ENCODE data around the gene EGFR. TPM values are rescaled to one million over a fixed set of nuclear protein-coding genes. Genes with fewer than 3 reads are reported as not detected.

Gene EGFR
- under 0.01 TPM for total RNA-seq

DNA sequence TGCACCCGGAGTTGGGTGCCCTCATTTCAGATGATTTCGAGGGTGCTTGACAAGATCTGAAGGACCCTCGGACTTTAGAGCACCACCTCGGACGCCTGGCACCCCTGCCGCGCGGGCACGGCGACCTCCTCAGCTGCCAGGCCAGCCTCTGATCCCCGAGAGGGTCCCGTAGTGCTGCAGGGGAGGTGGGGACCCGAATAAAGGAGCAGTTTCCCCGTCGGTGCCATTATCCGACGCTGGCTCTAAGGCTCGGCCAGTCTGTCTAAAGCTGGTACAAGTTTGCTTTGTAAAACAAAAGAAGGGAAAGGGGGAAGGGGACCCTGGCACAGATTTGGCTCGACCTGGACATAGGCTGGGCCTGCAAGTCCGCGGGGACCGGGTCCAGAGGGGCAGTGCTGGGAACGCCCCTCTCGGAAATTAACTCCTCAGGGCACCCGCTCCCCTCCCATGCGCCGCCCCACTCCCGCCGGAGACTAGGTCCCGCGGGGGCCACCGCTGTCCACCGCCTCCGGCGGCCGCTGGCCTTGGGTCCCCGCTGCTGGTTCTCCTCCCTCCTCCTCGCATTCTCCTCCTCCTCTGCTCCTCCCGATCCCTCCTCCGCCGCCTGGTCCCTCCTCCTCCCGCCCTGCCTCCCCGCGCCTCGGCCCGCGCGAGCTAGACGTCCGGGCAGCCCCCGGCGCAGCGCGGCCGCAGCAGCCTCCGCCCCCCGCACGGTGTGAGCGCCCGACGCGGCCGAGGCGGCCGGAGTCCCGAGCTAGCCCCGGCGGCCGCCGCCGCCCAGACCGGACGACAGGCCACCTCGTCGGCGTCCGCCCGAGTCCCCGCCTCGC, at the start of gene EGFR:
Gene EGFR, plus strand, starts transcription at position 657 of the 830 bp plus-strand sequence. CDS start 261 bp downstream, outside the sequence.
- no peak for DNase-seq (ENCODE audit: low read depth in 2 of 3, low spot score in 2 of 3)

GRCh38 chr7:54969208-54969967, 49.4 kb upstream of the EGFR start:
- no peak for DNase-seq (ENCODE audit: low read depth in 2 of 3, low spot score in 2 of 3)

- no peak for DNase-seq (ENCODE audit: low read depth in 2 of 3, low spot score in 2 of 3)
Measured at GRCh38 chr7:54972733-54973294, 46.0 kb upstream of the EGFR start.

DNA sequence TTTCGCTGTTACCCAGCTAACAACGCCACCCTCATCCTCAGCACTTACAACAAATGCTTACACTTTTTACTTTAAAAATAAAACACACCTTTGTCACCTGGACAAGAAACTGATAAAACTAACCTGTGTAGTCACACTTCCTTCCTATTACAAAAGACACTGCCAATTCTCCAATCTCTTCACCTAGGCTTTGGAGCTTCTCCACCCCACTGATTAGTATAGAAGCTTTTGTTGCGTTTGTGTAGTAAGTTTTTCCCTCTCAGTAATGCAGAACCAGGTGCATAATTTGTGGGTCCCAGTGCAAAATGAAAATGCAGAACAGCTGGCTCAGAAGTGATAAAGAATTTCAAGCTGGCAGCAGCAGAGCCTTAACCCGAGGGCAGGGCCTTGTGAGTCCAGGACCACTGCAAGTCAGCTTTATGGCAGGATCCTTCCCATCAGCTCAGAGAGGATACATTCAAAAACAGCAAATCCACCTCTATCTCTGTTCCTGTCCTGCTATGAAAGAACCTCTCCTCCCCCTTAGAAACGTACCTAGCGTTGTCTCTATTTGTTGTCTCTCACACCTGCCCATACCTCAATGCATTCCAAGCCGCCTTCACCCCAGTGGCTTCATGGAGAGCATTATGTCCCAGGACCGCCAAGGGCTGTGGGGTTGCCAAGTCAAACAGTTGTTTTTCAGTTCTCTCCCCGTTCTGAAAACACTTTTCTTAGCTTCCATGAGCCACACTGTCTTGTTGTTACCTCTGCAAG, 40.3 kb upstream of the EGFR start:
- DNase-seq (ENCODE audit: low read depth in 2 of 3, low spot score in 2 of 3) = no peak

DNA sequence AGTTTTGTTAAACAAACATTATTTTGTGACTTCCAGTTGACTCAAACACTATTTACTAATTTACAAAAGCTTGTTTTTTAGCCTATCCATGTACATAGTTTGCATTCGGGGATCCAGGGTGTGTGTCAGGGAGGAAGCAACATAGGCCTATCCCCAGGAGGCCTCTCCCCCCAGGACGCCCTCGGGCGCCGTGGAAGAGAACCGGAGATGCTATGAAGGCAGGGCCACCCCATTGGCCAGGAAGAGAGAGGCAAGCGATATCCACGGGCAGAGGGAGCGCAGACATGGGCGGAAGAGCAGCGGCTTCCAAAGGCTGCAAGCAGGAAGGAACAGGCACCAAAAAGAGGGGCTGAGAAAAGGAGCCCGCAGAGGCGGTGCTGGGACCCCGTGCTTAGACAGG, 38.3 kb upstream of the EGFR start:
- DNase-seq (ENCODE audit: low read depth in 2 of 3, low spot score in 2 of 3) = no peak

GRCh38 chr7:54981913-54982312, 36.9 kb upstream of the EGFR start:
- DNase-seq (ENCODE audit: low read depth in 2 of 3, low spot score in 2 of 3) = no peak

DNA sequence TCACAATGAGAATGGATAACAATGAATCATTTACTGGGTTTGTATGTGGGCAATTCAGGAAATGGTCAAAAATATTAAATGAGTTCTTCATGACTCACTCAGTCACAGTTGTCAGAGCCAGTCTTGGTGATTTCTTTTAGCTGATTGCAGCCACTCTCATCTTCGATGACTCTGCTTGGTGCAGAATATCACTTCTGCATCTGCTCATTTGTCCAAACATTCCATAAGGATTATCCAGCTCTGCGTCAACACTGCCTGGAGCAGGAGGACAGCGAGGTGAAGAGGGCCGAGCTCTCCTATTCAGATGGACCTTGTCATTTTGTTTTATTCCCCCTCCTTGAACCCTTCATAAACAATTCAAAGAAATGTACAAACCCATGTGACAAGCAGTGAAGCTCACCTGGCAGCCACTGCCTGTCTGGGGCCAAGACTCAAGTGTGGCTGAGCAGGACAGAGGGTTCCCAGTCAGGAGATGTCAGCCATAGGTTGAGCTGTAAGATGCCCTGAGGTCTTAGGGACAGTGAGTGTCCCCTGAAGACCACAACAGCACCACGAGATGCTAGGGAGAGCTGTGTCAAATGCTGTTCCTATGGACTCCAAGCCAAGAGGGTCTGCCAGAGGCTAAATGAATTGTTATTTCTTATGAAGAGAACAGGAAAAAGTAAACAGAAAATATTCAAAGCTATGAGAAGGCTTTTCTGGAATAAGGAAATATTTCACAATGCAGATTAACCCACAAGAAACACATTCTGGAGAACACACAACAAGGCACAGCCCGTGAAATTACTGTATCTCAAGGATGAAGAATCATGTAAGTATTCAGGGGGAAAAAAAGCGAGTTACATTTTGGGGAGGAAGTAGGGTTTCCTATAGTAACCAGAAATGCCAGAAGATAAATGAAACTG, 33.1 kb upstream of the EGFR start:
- DNase-seq (ENCODE audit: low read depth in 2 of 3, low spot score in 2 of 3) = no peak

- no peak for DNase-seq (ENCODE audit: low read depth in 2 of 3, low spot score in 2 of 3)
Measured at GRCh38 chr7:54986716-54987115, 32.1 kb upstream of the EGFR start.

DNA sequence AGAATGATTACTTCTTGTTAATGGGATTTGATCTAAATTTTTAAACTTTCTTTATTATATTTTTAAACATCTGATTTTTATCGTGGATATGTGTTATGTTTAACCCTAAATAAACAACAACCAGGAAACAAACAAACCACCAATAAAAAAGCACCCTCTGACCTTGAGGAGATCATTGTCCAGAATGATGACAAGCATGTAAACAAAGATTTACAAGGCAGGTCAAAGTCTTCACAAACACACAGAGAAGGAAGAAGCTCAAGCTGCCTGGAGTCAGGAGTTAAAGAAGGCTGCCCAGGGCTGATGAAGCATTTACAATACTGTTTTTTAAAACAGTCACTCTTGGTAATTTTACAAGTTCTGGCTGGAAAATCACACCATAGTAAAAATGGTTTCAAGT, 31.0 kb upstream of the EGFR start:
- no peak for DNase-seq (ENCODE audit: low read depth in 2 of 3, low spot score in 2 of 3)

GRCh38 chr7:54988516-54988915, 30.3 kb upstream of the EGFR start:
- DNase-seq (ENCODE audit: low read depth in 2 of 3, low spot score in 2 of 3) = no peak

DNA sequence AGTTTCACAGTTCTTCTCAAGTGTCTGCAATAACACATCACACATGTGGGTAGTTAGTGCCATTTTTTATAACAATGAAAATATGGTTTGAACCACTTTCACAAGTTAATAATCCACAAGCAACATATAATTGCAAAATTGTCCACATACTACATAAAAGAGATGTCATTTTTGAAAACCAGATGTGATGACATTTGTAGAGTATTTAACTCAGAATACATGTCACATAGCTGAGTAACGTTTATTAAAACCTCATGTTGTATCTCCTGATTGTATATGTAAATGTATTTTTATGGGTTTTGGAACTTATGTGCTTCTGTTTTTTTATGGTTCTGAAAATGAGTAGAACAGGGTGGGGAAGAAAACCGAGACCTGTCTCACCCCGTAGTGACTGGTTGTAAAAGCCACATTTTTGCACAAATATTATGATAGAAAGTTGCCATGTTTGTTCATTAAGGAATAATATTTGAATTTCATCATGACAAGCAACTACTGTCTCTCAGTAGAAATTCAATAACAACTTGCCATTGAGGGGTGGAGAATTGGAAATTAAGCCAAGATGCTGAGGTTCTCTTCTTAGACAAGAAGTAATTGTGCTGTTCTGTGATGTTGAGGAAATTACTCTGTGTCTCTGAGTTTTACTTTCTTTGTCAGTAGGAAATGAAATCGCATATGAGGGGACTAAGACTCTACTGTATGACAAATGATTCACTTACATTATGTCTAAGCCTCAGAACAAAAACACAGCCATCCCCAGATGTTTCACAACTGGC, 29.2 kb upstream of the EGFR start:
- DNase-seq (ENCODE audit: low read depth in 2 of 3, low spot score in 2 of 3) = no peak

DNA sequence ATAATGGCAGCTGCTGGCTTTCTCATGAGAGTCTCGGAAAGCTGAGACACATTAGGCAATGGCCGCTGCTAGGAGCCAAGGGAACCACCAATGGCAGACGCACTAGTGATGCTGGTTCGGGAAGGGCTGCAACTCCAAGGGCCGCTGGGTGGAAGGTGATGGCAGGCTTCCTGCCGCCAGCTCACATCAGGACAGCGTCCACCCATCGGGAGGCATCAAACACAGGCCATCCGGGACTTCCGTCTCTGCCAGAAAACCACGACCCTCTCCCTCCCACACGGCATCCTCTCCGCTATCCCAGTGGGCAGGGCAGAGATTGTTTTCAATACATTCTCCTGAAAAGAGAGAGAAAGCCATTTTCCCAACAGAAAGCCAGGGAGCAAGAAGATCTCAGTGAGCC, 27.5 kb upstream of the EGFR start:
- DNase-seq (ENCODE audit: low read depth in 2 of 3, low spot score in 2 of 3) = no peak

GRCh38 chr7:54992871-54993475, 25.8 kb upstream of the EGFR start:
- no peak for DNase-seq (ENCODE audit: low read depth in 2 of 3, low spot score in 2 of 3)

DNA sequence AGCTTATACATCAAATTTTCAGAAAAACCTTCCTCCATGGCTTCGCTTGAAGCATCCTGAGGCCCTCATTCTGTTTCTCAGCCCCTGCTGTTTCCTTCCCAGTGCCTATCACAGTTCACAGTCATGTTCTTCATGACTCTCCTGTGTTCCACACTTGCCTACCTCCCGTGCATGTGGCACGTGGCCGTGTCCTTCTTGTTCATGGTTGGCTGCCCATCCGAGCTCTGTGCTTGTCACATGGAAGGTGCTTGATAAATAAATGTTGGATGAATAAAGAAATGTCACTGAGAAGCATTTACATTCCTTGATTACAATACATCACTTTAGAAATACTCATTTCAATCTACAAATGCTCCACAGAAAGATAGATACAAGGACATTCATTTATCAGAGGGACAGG, 23.7 kb upstream of the EGFR start:
- DNase-seq (ENCODE audit: low read depth in 2 of 3, low spot score in 2 of 3) = no peak

GRCh38 chr7:54995610-54996363, 23.0 kb upstream of the EGFR start:
- no peak for DNase-seq (ENCODE audit: low read depth in 2 of 3, low spot score in 2 of 3)

DNA sequence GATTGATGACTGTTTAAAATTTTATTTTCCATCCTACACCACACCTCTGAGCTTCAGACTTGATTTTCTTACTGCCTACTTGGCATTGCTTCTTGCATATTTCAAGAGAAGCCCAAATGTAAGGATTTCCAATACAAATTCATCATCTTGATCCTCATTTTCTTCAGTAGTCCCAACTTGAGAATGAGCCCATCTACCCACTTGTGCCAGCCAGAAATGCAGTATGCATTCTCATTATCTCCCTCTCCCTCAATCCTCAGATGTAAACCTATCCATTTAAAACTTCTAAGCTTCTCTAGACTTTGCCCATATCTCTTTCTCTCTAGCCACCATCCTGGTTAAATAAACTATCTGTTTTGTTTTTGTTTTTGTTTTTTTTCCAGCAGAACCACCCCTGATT, 22.4 kb upstream of the EGFR start:
- no peak for DNase-seq (ENCODE audit: low read depth in 2 of 3, low spot score in 2 of 3)

- DNase-seq (ENCODE audit: low read depth in 2 of 3, low spot score in 2 of 3) = no peak
Measured at GRCh38 chr7:55004579-55004978, 14.2 kb upstream of the EGFR start.

GRCh38 chr7:55005241-55005851, 13.5 kb upstream of the EGFR start:
- DNase-seq (ENCODE audit: low read depth in 2 of 3, low spot score in 2 of 3) = no peak
